Fibroblast of lung (primary cell): ENCODE results near the gene TRPC4AP. TPM values are rescaled to one million over a fixed set of nuclear protein-coding genes. Genes with fewer than 3 reads are reported as not detected.

Experiments used
- DNase-seq, 2 donors: peaks; one replicate each; pipeline versions ENCODE4 v3.0.0 to v3.0.0-alpha.2; 2010; ENCODE audit warnings: low read depth in 2 of 2
- H2AFZ ChIP-seq: 2 replicates; pipeline ENCODE4 v1.5.1; 2012; ENCODE audit warnings: low read length, control low read depth, inconsistent platforms
- H3K27ac ChIP-seq: 2 replicates; pipeline ENCODE4 v1.5.1; 2011; ENCODE audit warnings: low read length, control low read depth; ENCODE audit not compliant: insufficient read depth
- H3K27me3 ChIP-seq: 2 replicates; pipeline ENCODE4 v1.5.1; 2011; ENCODE audit warnings: mild to moderate bottlenecking, low read length; ENCODE audit not compliant: control insufficient read depth, insufficient read depth
- H3K36me3 ChIP-seq: 2 replicates; pipeline ENCODE4 v1.5.1; 2011; ENCODE audit warnings: low read length; ENCODE audit not compliant: control insufficient read depth, insufficient read depth
- H3K4me1 ChIP-seq: 2 replicates; pipeline ENCODE4 v1.5.1; 2011; ENCODE audit warnings: low read length; ENCODE audit not compliant: control insufficient read depth, insufficient read depth; ENCODE audit errors: extremely low read depth
- H3K4me2 ChIP-seq: 2 replicates; pipeline ENCODE4 v1.5.1; 2011; ENCODE audit warnings: low read length, control low read depth; ENCODE audit not compliant: insufficient read depth; ENCODE audit errors: extremely low read depth
- H3K4me3 ChIP-seq, 4 experiments: fragments of 200-600 bp in 1 of 4; sonication (generic) in 1 of 4; replicated peaks in 1 of 4; 2 replicates each; pipeline ENCODE4 v1.5.1; 2011 to 2016; ENCODE audit warnings: low read length in 4 of 4, low read depth in 3 of 4, mild to moderate bottlenecking in 3 of 4, control low read depth in 2 of 4, inconsistent platforms in 1 of 4, mixed read lengths in 1 of 4; ENCODE audit not compliant: insufficient read depth in 1 of 4; ENCODE audit errors: control extremely low read depth in 1 of 4
- H3K79me2 ChIP-seq: 2 replicates; pipeline ENCODE4 v1.5.1; 2012; ENCODE audit warnings: mild to moderate bottlenecking, low read length, inconsistent platforms; ENCODE audit not compliant: control insufficient read depth, insufficient read depth
- H3K9ac ChIP-seq: 2 replicates; pipeline ENCODE4 v1.5.1; 2011; ENCODE audit warnings: mild to moderate bottlenecking, low read length, control low read depth; ENCODE audit not compliant: insufficient read depth
- H3K9me3 ChIP-seq: 2 replicates; pipeline ENCODE4 v1.5.1; 2012; ENCODE audit warnings: low read depth, low read length; ENCODE audit not compliant: control insufficient read depth, insufficient read depth
- H4K20me1 ChIP-seq: 2 replicates; pipeline ENCODE4 v1.5.1; 2011; ENCODE audit warnings: low read length; ENCODE audit not compliant: control insufficient read depth, insufficient read depth; ENCODE audit errors: extremely low read depth
- CTCF ChIP-seq, 2 donors: IDR thresholded peaks in 1 of 2; conservative IDR thresholded peaks in 1 of 2; 1 replicate in 1 of 2; 2 replicates in 1 of 2; pipeline ENCODE4 v1.5.1; 2011 to 2012; ENCODE audit warnings: low read length in 2 of 2, control low read depth in 1 of 2, inconsistent platforms in 1 of 2, low read depth in 1 of 2, mild to moderate bottlenecking in 1 of 2
- EZH2 ChIP-seq: IDR thresholded peaks from 2 replicates; pipeline ENCODE4 v1.5.1; 2012; ENCODE audit warnings: low read length, control low read depth, mild to moderate bottlenecking; ENCODE audit errors: missing control alignments
- polyA plus RNA-seq, 2 donors: library from polyadenylated mRNA; depleted of rRNA in 1 of 2; stranded (reverse) in 1 of 2; unstranded in 1 of 2; fragments of >200 nt; gene quantifications; 2 replicates each; pipeline ENCODE4 v1.2.1, GENCODE V29; 2011 to 2012; ENCODE audit warnings: missing spikeins in 1 of 2
- total RNA-seq: library from RNA; depleted of rRNA; stranded (reverse); fragments of >200 nt; gene quantifications from 2 replicates; pipeline ENCODE4 v1.2.1, GENCODE V29; 2014

The TRPC4AP gene
- total and polyA plus RNA-seq, 2 donors (not counting 1 experiment from before 2014, with no cell fraction given), result 63.1 to 89.7 TPM

GRCh38 chr20:35025116-35025515, 67.5 kb downstream of the TRPC4AP start:
- peaks cover 2% of the 10 kb centered on the region for H3K4me1 ChIP-seq
- H3K27me3 ChIP-seq, result no peaks in the 10 kb centered on the region
- H2AFZ ChIP-seq, result no peak overlapping the region
- no peak overlapping the region for H3K4me3 ChIP-seq
- H3K4me2 ChIP-seq, result no peak overlapping the region
- H3K9ac ChIP-seq, result no peak overlapping the region
- DNase-seq, result no peak
- no peaks in the 10 kb centered on the region for H3K79me2 ChIP-seq
- no peaks in the 10 kb centered on the region for H3K9me3 ChIP-seq
- H3K27ac ChIP-seq, result no peak overlapping the region
- H4K20me1 ChIP-seq, result no peaks in the 10 kb centered on the region
- no peak for TF ChIP-seq CTCF (conservative IDR thresholded peaks at IDR 0.05 in 1 of 2, IDR thresholded peaks at IDR 0.05 in 1 of 2; ENCODE audit: low read depth in 1 of 2, low read length in 2 of 2)
- no peak for TF ChIP-seq EZH2
- peaks cover 16% of the 10 kb centered on the region for H3K36me3 ChIP-seq

GRCh38 chr20:35023624-35024023, 69.0 kb downstream of the TRPC4AP start:
- peaks cover 16% of the 10 kb centered on the region for H3K36me3 ChIP-seq
- H3K4me3 ChIP-seq, result no peak overlapping the region
- no peaks in the 10 kb centered on the region for H3K9me3 ChIP-seq
- H3K4me2 ChIP-seq, result no peak overlapping the region
- H2AFZ ChIP-seq, result no peak overlapping the region
- H3K79me2 ChIP-seq, result no peaks in the 10 kb centered on the region
- H3K27ac ChIP-seq, result no peak overlapping the region
- DNase-seq, result no peak
- TF ChIP-seq CTCF (conservative IDR thresholded peaks at IDR 0.05 in 1 of 2, IDR thresholded peaks at IDR 0.05 in 1 of 2; ENCODE audit: low read depth in 1 of 2, low read length in 2 of 2) (no peak), EZH2 (no peak)
- H3K27me3 ChIP-seq, result no peaks in the 10 kb centered on the region
- no peak overlapping the region for H3K9ac ChIP-seq
- H3K4me1 ChIP-seq, result peaks cover 2% of the 10 kb centered on the region
- no peaks in the 10 kb centered on the region for H4K20me1 ChIP-seq

GRCh38 chr20:35021831-35022230, 70.8 kb downstream of the TRPC4AP start:
- H3K79me2 ChIP-seq, result no peaks in the 10 kb centered on the region
- no peak overlapping the region for H3K4me2 ChIP-seq
- H3K27ac ChIP-seq, result no peak overlapping the region
- DNase-seq, result no peak
- no peaks in the 10 kb centered on the region for H3K9me3 ChIP-seq
- no peak overlapping the region for H3K4me3 ChIP-seq
- H2AFZ ChIP-seq, result no peak overlapping the region
- H3K36me3 ChIP-seq, result peaks cover 16% of the 10 kb centered on the region
- no peaks in the 10 kb centered on the region for H3K27me3 ChIP-seq
- no peak overlapping the region for H3K9ac ChIP-seq
- TF ChIP-seq EZH2, result no peak
- TF ChIP-seq CTCF (conservative IDR thresholded peaks at IDR 0.05 in 1 of 2, IDR thresholded peaks at IDR 0.05 in 1 of 2; ENCODE audit: low read depth in 1 of 2, low read length in 2 of 2), result no peak
- H4K20me1 ChIP-seq, result no peaks in the 10 kb centered on the region
- H3K4me1 ChIP-seq, result peaks cover 6% of the 10 kb centered on the region
